NCI-H460 (cell line): ENCODE measurements around the gene TSSK3. TPM values are rescaled to one million over a fixed set of nuclear protein-coding genes. Genes with fewer than 3 reads are reported as not detected.

Source experiments
- DNase-seq: peaks from one replicate; pipeline ENCODE4 v3.0.0-alpha.2; 2016; ENCODE audit warnings: low read depth; ENCODE audit errors: extremely low read depth
- total RNA-seq: library from RNA; depleted of rRNA; stranded (reverse); fragments of >200 nt; shearing (Covaris generic); gene quantifications from 2 replicates; pipeline ENCODE4 v1.2.3, GENCODE V29; 2014

TSSK3 gene
- total RNA-seq, 1 experiment from 2014 or later = 0.57 TPM

DNA sequence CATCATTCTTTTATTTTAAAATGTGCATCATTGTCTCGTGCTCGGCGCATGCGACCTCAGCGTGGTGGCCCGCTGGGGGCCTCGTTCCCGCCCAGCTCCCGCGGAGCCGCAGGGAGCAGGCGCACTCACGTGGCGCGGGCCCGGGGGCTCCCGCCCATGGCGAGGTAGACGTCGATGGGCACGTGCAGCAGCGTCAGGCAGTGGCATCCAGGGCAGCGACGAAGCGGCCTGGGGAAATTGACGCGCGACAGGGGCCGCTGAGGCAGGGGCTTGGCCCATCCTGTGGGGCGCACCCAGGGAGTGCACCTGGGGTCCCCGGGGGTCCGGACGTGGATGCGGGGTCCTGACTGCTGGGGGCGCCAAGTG, 1.0 kb upstream of the TSSK3 start:
- no peak for DNase-seq

DNA sequence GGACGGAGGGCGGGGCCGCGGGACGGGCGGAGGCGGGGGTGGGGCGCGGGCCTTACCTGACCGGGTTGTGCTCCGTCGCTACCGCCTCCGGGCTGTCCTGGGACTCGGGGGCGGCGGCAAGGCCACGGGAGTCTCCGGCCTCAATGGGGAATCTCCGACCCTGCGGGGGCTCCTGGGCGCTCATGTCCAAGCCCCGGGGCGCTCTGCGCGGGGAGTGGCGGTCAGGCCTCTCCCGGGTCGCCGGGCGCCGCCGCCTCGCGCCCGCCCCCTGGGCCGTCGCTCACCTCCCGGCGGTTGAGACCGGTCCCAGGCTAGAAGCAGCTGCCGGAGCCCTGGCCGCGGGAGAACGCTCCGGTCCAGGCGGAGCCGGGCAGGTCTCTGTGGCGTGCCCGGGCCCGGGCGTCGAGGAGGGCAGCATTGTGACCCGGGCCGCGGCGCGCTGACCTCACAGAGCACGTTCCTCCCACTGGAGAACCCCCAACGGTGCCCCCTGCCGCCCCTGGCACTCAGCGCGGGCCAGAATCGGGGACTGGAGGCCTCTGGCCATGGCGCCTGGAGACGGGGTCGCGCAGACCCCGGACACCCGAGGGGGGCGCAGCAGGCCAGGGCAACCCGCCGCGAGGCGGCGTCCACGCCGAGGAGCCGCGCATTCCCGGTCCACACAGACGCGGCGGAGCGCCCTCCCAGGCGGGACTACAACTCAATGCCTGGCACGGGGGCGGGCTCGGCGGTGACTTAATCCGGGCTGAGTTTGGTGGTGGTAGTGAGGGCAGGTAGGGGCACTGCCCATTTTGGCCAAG, 465 bp upstream of the TSSK3 start:
- DNase-seq = no peak

DNA sequence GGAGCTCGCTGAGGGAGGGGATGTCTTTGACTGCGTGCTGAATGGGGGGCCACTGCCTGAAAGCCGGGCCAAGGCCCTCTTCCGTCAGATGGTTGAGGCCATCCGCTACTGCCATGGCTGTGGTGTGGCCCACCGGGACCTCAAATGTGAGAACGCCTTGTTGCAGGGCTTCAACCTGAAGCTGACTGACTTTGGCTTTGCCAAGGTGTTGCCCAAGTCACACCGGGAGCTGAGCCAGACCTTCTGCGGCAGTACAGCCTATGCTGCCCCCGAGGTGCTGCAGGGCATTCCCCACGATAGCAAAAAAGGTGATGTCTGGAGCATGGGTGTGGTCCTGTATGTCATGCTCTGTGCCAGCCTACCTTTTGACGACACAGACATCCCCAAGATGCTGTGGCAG, 1.4 kb downstream of the TSSK3 start:
- no peak for DNase-seq

DNA sequence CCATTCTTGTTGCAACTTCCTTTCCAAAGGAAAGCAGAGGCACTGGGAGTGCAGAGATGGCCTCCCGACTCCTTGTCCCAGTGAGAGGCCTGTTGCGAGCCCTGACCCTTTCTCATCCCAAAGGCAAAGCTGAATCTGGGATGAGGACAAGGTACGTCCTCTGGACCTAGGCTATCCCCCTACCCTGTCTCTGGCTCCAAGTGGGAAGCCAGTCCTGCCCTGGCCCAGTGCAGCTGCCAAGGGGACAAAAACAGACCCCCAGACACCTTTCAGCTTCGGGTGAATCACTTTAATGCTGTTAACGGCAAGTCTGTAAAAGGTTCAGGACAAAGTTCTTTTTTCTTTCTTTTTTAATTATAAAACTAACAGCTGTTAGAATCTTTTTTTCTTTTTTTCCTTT, 2.5 kb downstream of the TSSK3 start:
- no peak for DNase-seq

DNA sequence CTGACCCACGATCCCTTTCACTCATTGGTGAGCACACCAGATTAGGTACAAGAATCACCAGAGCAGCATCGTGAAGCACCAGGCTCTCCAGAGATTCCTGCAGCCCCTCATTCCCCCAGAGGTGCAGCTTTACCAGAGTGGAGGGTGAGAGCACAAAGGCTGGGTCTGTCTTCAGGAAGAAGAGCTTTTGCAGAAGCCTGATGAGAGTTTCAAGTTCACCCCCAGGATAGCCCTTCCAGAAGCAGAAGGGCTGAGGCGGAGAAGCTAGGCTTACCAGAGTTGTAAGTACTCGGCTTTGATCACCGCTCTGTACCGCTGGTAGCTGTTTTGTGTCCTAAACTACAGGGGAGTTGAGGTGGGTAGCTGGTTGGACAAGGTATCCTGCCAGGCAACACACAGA, 3.1 kb downstream of the TSSK3 start:
- DNase-seq = no peak

DNA sequence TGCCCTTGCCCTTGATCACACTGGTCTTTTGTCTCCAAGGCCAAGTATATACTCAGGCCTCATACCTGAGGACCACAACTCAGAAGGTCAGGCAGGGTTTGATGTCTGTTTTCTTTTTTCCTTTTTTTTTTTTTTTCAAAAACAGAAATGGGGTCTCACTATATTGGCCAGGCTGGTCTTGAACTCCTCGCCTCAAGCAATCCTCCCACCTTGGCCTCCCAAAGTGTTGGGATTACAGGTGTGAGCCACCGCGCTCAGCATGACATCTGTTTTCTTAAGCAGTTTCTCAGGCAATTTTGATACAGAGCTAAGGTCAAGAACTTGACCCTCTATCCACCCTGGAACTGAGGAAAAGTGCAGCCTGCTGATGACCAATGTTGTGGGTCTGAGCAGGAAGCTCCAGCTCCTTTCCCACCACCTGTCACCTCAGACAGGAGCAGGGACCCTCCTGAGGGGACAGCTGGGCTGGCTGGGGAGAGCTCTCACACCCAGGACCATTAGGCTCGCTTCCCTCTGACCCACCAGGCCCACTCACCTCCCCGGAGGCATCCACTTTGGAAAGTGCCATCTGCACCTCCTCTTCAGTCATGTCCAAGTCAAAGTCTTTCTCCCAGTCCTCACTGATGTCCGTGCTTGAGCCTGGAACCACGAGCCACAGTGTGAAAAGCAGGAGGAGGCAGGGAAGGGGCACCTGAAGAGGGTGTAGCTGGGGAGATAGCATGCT, 5.7 kb downstream of the TSSK3 start:
- DNase-seq = no peak

DNA sequence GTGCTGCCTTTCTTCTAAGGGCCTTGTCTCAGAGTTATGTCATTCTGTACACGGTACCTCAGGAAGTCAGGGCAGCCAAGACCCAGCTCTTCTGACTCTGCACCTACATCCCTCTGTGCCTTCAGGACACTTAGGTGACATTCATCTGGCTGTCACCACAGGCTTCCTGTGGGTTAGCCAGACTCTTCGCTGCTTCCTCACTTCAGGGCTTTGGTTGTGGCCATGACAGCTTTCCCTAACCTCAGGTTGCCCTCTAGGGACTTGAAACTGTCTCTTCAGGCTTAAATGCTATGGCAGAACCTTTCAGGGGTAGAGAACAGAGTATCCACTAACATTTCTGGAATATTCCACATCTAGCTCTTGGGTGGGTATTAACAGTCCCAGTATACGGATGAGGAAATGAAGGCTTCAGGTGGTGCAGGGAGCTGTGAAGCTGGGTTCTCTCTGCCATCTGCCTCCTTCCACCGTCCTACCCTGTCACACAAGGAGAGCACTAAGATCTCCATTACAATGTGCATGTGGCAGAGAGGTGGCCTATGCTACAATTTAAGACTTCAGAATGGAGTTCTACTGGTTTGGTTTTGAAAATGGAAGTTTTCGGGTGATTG, 9.9 kb downstream of the TSSK3 start:
- no peak for DNase-seq

DNA sequence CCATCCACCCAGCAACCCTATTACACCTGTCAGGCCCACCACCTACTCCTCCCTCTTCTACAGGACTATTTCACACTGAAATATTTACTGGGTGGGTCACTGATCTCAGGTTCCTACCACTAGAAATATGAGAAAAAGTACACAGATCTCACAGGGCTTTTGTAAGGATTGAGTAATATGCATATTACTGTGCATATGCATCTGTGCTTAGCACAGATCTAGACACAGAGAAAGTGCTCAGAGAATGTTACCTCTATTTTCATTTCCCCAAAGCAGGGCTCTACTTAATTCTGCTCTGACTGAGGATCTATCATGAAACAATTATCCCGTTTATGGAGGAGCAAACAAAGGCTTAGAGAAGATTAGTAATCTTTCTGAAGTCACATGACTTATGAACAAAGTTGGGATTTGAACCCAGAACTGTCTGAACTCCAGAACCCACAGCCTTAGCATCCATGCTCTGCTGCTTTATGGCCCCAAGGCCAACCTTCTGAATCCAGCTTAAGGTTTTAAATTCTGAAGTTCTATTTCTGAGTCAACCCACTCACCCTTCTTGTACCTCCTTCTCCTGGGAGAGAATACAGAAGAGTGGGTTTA, 11.8 kb downstream of the TSSK3 start:
- DNase-seq = no peak

DNA sequence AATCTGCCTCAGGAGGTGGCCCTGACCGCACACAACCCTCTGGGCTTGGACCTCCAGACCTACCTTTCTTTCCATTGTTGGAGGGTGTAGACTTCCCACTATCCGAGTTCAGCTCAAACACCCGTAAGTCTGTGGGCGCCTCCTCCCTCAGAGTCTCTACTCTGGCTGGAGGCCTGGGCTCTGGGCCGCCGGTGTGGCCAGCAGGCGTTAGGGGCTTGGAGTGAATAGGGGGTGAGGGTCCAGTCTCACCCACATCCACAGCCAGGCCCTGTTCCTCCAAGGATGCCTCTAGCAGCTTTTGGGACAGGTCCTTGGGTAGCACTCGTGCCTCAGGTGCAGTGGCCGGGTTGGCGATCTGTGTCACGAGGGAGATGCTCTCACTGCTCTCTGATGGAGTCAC, 13.9 kb downstream of the TSSK3 start:
- DNase-seq = no peak

DNA sequence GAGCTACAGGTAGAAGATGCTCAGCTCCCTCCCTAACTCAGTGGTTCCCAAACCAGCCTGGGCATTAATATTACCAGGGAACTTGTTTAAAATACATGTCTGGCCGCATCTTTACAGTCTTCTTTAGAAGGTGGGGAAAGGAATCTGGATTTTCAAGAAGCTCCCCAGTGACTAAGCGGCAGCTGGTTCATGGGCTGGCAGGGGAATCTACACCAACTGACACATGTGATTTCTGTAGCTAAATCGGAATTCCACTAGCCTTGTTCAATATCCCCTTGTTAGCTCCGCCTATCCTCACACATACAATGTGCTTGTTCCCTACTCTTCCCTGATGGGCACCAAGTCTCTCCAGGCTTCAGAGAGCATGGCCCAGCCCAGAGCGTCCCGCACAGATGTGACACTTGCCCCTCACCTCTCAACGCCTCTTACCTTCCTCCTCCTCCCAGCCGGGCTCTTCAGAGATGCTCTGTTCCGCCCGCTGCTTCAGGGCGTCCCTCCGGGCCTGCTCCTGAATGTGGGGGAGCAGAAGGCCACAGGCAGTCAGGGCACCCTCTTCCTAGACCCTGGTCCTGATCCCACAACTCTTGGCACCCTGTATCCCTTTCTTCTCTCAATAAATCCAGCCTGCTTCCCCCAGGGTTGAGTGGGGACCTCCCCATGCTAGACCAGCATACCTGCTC, 15.3 kb downstream of the TSSK3 start:
- no peak for DNase-seq

DNA sequence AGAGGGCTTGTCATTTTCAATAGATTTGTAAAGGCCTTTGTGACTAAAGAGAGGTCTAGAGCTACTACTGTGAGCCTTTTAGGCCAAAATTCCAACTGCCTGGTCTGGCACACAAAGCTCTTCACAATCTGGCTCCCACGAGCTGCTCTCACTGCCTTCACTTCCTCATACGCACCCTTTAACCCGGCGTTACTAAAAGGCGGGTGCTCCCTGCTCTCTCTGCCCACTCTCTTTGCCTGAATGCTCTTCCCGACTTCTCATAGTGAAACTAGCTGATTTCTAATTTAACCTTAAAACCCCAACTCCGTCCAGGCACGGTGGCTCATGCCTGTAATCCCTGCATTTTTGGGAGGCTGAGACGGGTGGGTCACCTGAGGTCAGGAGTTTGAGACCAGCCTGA, 17.7 kb downstream of the TSSK3 start:
- no peak for DNase-seq

DNA sequence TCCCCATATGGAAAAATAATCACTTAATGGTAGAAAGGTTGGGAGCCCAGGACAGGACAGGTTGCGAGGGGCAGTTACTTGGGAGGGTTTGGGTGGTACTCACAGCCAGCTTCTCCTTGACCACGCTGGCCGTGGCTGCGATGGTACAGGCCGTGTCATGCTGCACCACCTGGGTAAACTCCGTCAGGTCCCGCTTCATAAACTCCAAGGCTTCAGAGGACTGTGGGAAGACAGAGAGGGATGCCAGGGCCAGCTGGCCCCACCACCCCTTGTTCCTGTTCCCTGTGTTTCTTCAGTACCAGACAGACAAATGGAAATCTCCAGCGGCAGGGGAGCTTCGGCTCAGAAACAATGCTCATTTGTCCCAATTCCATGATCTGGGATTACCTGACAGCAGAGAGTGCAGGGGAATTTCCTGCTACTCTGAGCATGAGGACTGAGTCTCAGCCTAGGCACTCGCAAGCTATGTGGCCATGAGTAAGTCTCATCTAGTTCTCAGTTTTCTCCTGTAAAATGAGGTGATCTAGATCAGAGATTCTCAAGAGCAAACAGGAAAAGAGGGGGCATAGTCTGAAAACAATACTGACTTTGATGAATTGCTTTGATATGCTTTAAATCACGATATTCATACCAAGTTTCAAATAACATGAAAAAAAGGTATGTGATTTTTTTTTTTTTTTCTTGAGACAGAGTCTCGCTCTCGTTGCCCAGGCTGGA, 24.5 kb downstream of the TSSK3 start:
- DNase-seq = no peak

DNA sequence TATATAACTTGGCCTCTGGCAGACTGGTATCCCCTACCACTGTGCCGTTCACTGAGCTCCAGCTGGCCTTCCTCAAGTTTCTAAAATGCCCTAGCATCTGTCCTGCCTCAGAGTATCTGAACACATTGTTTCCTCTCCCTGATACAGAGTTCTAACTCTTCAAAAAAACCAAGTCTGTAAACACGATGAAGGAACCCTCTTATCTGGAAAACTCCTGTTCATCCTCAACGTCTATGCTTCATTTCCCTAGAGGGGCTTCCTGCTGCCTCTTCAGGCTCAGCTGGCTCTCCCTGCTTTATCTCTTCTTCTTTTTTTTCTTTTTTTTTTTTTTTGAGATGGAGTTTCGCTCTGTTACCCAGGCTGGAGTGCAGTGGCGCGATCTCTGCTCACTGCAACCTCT, 26.3 kb downstream of the TSSK3 start:
- DNase-seq = no peak

DNA sequence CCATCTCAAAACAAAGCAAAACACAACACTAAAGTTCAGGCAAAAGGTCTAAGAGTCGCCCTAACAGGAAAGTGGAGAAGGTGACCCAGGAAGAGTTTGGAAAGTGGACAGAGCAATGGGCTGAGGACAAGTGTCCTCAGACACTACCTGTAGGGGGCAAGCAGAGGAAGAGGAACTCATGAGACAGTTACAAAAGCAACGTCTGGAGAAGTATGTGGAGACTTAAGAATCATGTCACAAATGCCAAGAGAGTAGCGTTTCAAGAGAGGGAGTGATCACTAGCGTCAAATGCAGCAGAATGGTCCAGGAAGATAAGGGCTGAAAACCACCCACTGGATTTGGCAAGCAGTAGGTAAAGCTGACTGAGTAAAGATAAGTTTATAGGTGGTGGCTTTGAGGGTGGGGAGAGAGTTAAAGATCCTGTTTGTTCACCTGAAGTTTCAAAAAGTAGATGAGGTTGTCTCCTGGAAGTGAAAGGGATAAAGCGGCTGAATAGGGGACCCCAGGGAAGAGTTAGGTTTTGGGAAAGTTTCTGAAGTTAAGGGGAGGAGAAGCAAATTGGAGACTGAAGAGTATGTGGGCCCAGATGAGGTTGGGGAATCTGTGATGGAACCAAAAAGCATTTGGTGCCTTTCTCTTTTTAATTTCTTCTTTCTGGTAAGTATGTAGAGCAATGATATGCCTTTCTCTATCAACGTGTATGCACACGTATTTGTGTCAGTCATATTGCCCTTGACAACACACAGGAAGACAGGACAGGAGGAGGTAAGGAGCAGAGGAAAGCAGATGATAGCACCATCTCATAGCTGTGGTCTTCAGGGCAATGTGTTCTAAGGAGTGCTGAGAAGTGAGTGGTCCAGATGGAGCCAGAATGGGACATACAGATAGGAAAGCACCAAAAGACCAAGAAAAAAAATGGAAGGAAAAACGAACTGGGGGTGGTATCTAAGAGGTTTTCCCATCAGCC, 28.8 kb downstream of the TSSK3 start:
- no peak for DNase-seq

DNA sequence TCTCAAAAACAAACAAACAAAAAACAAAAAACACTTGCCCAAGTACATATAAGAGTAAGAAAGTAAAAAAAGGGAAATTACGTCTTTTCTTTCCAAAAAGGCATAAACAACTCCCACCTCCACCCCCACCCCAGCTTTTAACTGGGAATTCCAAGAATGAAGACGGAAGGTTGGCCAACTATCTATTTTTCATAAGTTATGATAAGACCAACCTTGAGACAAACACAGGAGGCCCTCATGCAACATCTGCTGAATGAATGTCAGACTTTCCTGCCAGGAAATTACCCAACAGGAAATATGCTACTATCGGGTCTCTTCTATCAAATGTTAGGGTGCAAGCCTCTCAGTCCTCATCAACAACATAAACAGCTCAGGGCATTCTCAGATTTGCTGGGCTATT, 30.0 kb downstream of the TSSK3 start:
- no peak for DNase-seq

DNA sequence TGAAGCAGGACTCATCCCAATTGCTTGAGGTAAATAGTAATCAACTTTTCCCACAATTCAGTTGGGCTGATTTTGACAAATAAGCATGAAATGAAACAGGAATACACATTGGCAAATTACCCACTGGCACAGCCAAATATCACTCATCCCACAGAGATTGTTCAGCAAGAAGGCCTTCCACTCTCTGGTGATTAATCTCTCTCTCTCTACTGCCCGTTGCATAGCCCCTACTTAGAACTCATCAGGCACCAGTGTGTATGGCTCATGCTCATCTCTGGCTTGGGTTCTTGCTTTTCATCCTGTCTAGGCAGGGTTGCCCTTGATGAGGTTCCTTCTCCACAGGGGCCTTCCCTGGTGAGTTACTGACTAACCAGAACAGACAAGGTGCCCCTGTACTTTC, 30.8 kb downstream of the TSSK3 start:
- no peak for DNase-seq

DNA sequence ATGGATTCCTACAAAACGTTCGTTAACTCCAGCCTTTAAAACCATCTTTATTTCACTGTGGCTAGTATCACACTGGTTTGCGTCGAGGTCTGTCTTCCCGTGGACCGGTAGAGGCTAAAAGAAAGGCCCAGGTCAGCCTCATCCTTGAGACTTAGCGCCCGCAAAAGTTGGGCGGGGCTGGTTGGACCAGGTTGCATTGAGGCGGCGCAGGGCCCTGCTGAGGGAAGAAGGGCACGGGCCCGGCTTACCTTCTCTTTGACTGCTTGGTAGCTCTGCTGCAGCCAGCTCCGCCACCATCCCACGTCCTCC, 31.4 kb downstream of the TSSK3 start:
- DNase-seq = no peak

DNA sequence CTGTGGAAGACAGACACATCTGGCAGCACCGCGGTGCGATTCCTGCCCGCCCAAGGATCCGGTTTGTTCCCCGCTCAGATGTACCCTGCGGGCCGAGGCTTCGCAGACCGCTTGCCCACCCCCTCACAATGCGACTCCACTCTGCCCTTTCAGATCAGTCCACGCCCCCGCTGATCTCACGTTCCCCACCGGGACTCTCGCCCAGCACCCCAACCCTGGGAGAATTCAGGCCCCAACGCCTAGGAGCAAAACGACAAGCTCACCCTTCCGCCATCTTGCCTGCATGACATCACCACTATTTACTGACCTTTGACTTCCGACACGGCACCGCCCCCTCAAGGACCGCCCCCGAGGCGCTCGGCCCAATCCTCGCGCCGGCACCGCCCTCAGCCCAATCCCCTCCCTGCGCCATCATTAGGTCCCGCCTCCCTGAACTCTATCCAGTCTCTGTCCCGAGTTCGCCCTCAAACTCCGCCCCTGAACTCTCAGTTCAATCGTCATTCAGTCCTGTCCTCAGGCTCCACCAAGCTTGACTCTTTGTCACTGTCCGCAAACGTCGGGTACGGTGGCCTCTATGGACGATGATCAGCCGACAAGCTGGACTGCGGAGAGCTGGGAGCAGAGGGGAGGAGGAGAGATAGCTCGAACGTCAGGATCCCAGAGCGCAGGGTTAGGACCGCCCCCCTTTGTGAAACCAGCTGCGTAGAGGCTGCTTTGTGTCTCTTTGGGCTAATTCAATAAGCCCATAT, 32.0 kb downstream of the TSSK3 start, which contains the start of gene BSDC1:
BSDC1 (minus strand) TSS at position 301 of the 749 bp plus-strand sequence; CDS start at position 274, 27 bp downstream.
- DNase-seq = peak; percentile 96
